Ishikawa (cell line): ENCODE data around the gene NTN1.

Source experiments
- CEBPB ChIP-seq: IDR thresholded peaks from 2 replicates; pipeline ENCODE4 v1.6.1; 2012
- CREB1 ChIP-seq: IDR thresholded peaks from 2 replicates; pipeline ENCODE4 v1.6.1; 2012; ENCODE audit warnings: low read depth
- EGR1 ChIP-seq: IDR thresholded peaks from 2 replicates; pipeline ENCODE4 v1.6.1; 2012
- EP300 ChIP-seq: IDR thresholded peaks from 2 replicates; pipeline ENCODE4 v1.6.1; 2012; ENCODE audit warnings: borderline replicate concordance
- FOXM1 ChIP-seq: IDR thresholded peaks from 2 replicates; pipeline ENCODE4 v1.6.1; 2012; ENCODE audit warnings: low read depth, borderline replicate concordance
- MAX ChIP-seq: IDR thresholded peaks from 2 replicates; pipeline ENCODE4 v1.6.1; 2012
- NFIC ChIP-seq: IDR thresholded peaks from 2 replicates; pipeline ENCODE4 v1.6.1; 2012
- RAD21 ChIP-seq: IDR thresholded peaks from 2 replicates; pipeline ENCODE4 v1.6.1; 2012; ENCODE audit warnings: low read depth
- REST ChIP-seq: IDR thresholded peaks from 2 replicates; pipeline ENCODE4 v1.6.1; 2012; ENCODE audit warnings: low read depth, mild to moderate bottlenecking
- TAF1 ChIP-seq: IDR thresholded peaks from 2 replicates; pipeline ENCODE4 v1.6.1; 2012; ENCODE audit warnings: low read depth, mild to moderate bottlenecking
- TEAD4 ChIP-seq: IDR thresholded peaks from 2 replicates; pipeline ENCODE4 v1.6.1; 2012
- USF1 ChIP-seq: IDR thresholded peaks from 2 replicates; pipeline ENCODE4 v1.6.1; 2012

GRCh38 chr17:9044772-9045463 lies 23.6 kb downstream of the NTN1 start:
- TF ChIP-seq MAX (no peak), NFIC (no peak), TAF1 (no peak), CREB1 (no peak), EP300 (no peak), RAD21 (no peak), EGR1 (no peak), CEBPB (no peak), REST (no peak), TEAD4 (no peak), USF1 (no peak), FOXM1 (no peak)
